Measurements from ENCODE around the gene TCTN1.
"Not testable (repeated sequence)": the region's sequence is repeated elsewhere in the genome, so short reads cannot be mapped to it uniquely, and the experiment has no call there.

Gene TCTN1

GRCh38 chr12:110583137-110584059 lies 30.5 kb upstream of the TCTN1 start, which contains the start of gene PPTC7:
Gene PPTC7 (minus strand): TSS chr12:110583318. CDS start chr12:110583031, 287 bp downstream.
- peak; percentile 73 for DNase-seq

- peak; percentile 28 for DNase-seq
Observed at GRCh38 chr12:110585231-110585799, 28.6 kb upstream of the TCTN1 start.

- not testable (repeated sequence) for DNase-seq
Observed at GRCh38 chr12:110587102-110587501, 26.8 kb upstream of the TCTN1 start.

- no peak for DNase-seq
Observed at GRCh38 chr12:110590059-110590458, 23.9 kb upstream of the TCTN1 start.

GRCh38 chr12:110590806-110591326 lies 23.1 kb upstream of the TCTN1 start:
- no peak for DNase-seq

- peak; percentile 41 for DNase-seq
Observed at GRCh38 chr12:110591451-110592051, 22.4 kb upstream of the TCTN1 start.

GRCh38 chr12:110592078-110592477 lies 21.9 kb upstream of the TCTN1 start:
- DNase-seq, result no peak

- not testable (repeated sequence) for DNase-seq
Observed at GRCh38 chr12:110592919-110593318, 21.0 kb upstream of the TCTN1 start.

- DNase-seq, result no peak
Observed at GRCh38 chr12:110597885-110598284, 16.0 kb upstream of the TCTN1 start.

GRCh38 chr12:110599334-110599733 lies 14.6 kb upstream of the TCTN1 start:
- no peak for DNase-seq

GRCh38 chr12:110600254-110600653 lies 13.7 kb upstream of the TCTN1 start:
- no peak for DNase-seq

- DNase-seq, result peak; percentile 35
Observed at GRCh38 chr12:110602085-110602814, 11.7 kb upstream of the TCTN1 start.

- DNase-seq, result no peak
Observed at GRCh38 chr12:110606253-110606611, 7.7 kb upstream of the TCTN1 start.

- no peak for DNase-seq
Observed at GRCh38 chr12:110613071-110613770, 708 bp upstream of the TCTN1 start.

GRCh38 chr12:110615171-110615570 lies 1.2 kb downstream of the TCTN1 start:
- DNase-seq, result no peak

- DNase-seq, result no peak
Observed at GRCh38 chr12:110616471-110617115, 2.7 kb downstream of the TCTN1 start.

- DNase-seq, result no peak
Observed at GRCh38 chr12:110619534-110619953, 5.6 kb downstream of the TCTN1 start.

GRCh38 chr12:110622582-110622981 lies 8.7 kb downstream of the TCTN1 start:
- no peak for DNase-seq

GRCh38 chr12:110627500-110628195 lies 13.7 kb downstream of the TCTN1 start:
- no peak for DNase-seq

- DNase-seq, result no peak
Observed at GRCh38 chr12:110635055-110635454, 21.1 kb downstream of the TCTN1 start.
